CD4-positive, alpha-beta T cell treated with Interleukin-10 for 1 hour (primary cell): ENCODE results near the gene PPDPF.
"Not testable (repeated sequence)": the region's sequence is repeated elsewhere in the genome, so short reads cannot be mapped to it uniquely, and the experiment has no call there.

Experiments used
- DNase-seq: peaks from one replicate; pipeline ENCODE4 v3.0.0-alpha.2; 2020

The PPDPF gene

DNA sequence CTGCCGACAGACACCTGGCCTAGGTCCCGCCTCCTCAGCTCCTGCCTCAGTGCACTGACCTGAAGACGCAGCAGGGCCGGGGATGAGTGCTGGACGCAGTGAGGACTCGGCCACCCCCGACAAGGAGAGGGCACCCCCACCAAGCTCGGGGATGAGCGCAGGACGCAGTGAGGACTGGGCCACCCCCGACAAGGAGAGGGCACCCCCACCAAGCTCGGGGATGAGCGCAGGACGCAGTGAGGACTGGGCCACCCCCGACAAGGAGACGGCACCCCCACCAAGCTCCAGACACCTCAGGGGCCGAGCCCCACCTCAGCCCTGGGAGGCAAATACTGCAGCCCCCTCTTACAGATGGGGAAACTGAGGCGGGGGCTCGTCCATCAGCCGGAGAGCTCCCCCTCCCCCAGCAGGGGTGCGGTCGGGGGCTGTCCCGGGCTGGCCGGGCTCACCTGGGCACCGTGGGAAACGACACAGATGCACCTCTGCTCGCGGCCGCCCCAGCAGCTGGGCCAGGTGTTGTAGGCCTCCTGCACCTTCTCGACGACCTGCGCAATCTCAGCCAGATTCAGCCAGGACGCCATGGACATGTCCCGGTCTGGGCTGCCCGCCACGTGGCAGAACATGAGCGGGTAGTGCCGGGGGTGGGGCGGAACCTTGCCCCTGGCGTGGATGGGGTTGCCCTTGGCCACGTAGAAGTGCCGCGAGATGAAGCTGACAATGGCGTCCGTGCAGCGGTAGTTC, 46.0 kb downstream of the PPDPF start:
- DNase-seq = no peak

GRCh38 chr20:63567136-63567385, 46.5 kb downstream of the PPDPF start:
- DNase-seq = peak; percentile 38

- peak; percentile 71 for DNase-seq
Observed at GRCh38 chr20:63567386-63568169, 47.0 kb downstream of the PPDPF start.

- DNase-seq = no peak
Observed at GRCh38 chr20:63568170-63568981, 47.8 kb downstream of the PPDPF start.

DNA sequence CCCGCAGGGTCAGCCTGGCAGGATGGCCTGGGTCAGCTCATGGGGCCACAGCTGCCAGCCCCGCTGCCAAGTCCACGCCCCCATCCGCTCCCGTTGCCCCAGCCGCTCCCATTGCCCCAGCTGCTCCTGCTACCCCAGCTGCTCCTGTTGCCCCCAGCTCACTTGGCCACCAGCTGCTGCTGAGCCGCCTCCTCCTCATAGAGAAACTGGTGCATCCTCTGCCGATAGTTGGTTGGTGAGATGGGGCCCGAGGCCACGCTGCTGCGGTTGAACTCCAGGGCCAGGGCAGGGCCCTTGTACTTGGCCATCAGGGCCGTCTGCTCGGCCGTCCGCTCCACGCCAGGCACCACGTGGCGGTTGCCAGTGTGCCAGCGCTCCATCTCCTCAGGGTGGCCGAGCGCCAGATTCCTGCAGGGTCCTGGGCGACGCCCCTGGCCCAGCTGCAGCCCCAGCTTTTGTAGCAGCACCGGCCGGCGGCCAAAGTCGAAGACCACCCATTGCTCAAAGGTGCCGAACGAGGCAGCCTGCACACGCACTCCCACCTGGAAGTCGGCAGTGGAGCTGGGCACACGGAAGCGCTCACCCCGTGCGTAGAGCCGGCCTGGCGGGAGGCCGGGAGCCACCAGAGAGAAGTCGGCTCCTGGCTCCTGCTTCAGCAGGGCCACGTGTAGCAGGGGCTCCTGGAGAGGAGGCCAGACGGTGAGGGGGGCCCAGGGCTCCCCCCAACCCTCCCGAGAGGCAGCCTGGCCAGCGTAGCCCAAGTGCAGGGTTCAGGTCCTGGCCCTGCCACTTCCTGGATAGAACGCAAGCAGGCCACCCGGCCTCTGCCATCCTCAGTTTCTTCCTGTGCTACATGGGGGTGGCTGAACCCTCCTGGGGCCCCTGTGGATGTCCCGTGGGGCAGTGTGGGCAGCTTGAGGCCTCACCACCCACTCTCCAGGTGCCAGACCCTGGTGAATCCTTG, 48.7 kb downstream of the PPDPF start:
- DNase-seq = no peak

DNA sequence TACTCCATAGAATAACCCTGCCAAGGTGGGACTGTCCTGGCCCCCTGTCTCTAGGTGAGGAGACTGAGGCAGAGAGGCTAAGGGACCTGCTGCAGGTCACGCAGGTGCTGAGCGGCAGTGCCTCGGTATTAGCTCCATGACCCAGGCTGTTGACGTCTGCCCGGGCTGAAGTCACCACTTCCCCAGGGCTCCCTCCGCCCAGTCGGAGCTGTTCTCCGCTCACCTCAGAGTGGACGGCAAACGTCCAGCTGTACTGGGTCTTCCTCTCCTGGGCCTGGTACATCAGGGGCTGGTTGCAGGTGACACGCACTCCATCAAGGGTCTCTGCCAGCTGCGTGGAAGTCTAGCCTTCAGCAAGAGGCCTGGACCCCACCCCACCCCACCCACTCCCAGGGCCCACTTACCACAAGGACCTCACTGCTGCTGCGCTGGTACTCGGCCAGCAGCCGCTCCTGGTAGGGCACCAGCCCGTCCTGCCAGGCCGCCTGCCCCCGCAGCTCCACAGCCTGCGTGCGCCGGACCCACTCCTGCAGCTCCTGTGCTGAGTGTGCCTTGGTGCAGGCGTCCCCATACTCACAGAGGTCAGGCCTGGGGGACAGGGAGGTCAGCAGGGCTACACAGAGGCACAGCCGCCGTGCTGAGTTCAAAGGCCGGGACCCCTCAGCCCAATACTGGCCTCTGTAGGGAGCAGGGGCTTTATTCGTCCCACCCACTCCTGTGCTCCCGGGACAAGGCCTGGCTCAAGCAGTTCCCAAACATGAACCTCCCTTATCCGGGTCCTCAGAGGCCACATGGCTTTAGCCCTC, 49.9 kb downstream of the PPDPF start:
- DNase-seq = no peak

DNA sequence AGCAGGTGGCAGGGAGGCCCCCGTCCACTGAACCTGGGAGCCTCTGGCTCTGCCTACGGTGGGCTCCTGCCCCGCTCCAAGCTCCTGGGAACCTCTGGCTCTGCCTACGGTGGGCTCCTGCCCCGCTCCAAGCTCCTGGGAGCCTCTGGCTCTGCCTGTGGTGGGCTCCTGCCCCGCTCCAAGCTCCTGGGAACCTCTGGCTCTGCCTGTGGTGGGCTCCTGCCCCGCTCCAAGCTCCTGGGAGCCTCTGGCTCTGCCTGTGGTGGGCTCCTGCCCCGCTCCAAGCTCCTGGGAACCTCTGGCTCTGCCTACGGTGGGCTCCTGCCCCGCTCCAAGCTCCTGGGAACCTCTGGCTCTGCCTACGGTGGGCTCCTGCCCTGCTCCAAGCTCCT, 50.5 kb downstream of the PPDPF start:
- not testable (repeated sequence) for DNase-seq
